Psoas muscle (tissue), 8 donors: ENCODE data around the gene UQCRH. TPM values are rescaled to one million over a fixed set of nuclear protein-coding genes. Genes with fewer than 3 reads are reported as not detected.

Source experiments
- ATAC-seq, 4 donors: fragments of 200-7000 bp; cut with Tn5 transposase; one replicate each; pipeline ENCODE4 v1.9.1; 2020; ENCODE audit warnings: moderate library complexity in 3 of 4, mild to moderate bottlenecking in 2 of 4
- DNase-seq, 2 donors: peaks; one replicate each; pipeline ENCODE4 v3.0.0-alpha.2; 2020
- H3K27ac ChIP-seq: fragments of 200-600 bp; one replicate; pipeline ENCODE4 v1.8.0; 2022
- H3K27me3 ChIP-seq, 3 donors: fragments of 200-600 bp in 1 of 3; one replicate each; pipeline versions ENCODE4 v1.6.1 to v1.8.0; 2013 to 2022; ENCODE audit warnings: low read length in 2 of 3, mild to moderate bottlenecking in 2 of 3, moderate library complexity in 1 of 3; ENCODE audit not compliant: insufficient read depth in 3 of 3
- H3K36me3 ChIP-seq, 2 donors: fragments of 200-600 bp in 1 of 2; one replicate each; pipeline versions ENCODE4 v1.6.1 to v1.8.0; 2013 to 2022; ENCODE audit warnings: low read depth in 1 of 2, mild to moderate bottlenecking in 1 of 2, moderate library complexity in 1 of 2; ENCODE audit not compliant: insufficient read depth in 1 of 2
- H3K4me1 ChIP-seq: fragments of 200-600 bp; one replicate; pipeline ENCODE4 v1.8.0; 2022
- H3K4me3 ChIP-seq: fragments of 200-600 bp; one replicate; pipeline ENCODE4 v1.8.0; 2022; ENCODE audit warnings: mild to moderate bottlenecking
- H3K9me3 ChIP-seq: fragments of 200-600 bp; one replicate; pipeline ENCODE4 v1.8.0; 2022
- CTCF ChIP-seq: fragments of 200-600 bp; IDR thresholded peaks from one replicate; pipeline ENCODE4 v1.8.0; 2022; ENCODE audit warnings: antibody characterized with exemption
- WGBS, 3 donors: extraction: QIAGEN DNeasy Blood & Tissue Kit; methylation state at CpG; one replicate each; pipeline versions ENCODE4 v1.1.6 to v1.1.7; 2013; 5-methylcytosine and 5-hydroxymethylcytosine counted together
- intact Hi-C, 2 donors: fragments of 100-400 bp; cut with DNase I; formaldehyde crosslinking; loops; one replicate each; pipeline versions ENCODE4 v1.11.0 to v1.14.2; 2022
- polyA plus RNA-seq, 3 donors: library from polyadenylated mRNA; stranded (reverse); fragments of 200-250 nt; gene quantifications; one replicate each; pipeline ENCODE4 v1.2.3, GENCODE V29; 2013
- total RNA-seq, 4 donors: library from RNA; stranded (reverse); fragmentation: NEBNext Ultra II Directional in 2 of 4; extraction: Animal tissue kit (Norgen Biotek cat#: 25700) in 2 of 4; gene quantifications; one replicate each; pipeline versions ENCODE4 v1.2.1 to v1.2.4, GENCODE V29; 2021 to 2023
- donor health status: healthy with polysubstance abuse.
- donor health status: DM: no; HTN: no; CAD: no; lungs with moderate emphysema.
- donor health status: Bipolar disorder and iron deficiency.
- donor health status: healthy.
- donor health status: DM: yes; HTN: yes; CAD: no.
- donor health status: DM: no; HTN: no; CAD: no.
- donor health status: DM: no; HTN: no; CAD: no.
- donor health status: DM: yes; HTN: yes; CAD: no.

Gene UQCRH
- total and polyA plus RNA-seq, 7 donors = 267 to 1,297 (median 440) TPM

GRCh38 chr1:46342084-46342656 is 38.7 kb downstream of the UQCRH start:
- intact Hi-C loops = no loop called here
- WGBS, 3 donors = 83 to 88% (median 84%) methylated on average over 6 of the region's 6 CpGs
- no peak for TF ChIP-seq CTCF
- Histone ChIP-seq H3K27ac (peak overlapping the region; percentile 99), H3K27me3 (no peaks in the 10 kb centered on the region), H3K9me3 (no peaks in the 10 kb centered on the region), H3K4me1 (peaks cover 8% of the 10 kb centered on the region), H3K36me3 (peaks cover 0 to 46% of the 10 kb centered on the region in 2 donors), H3K4me3 (no peak overlapping the region)
- ATAC-seq (no peak), DNase-seq (no peak)

GRCh38 chr1:46342677-46343350 is 39.3 kb downstream of the UQCRH start:
- Histone ChIP-seq H3K27ac (no peak overlapping the region), H3K36me3 (peaks cover 0 to 53% of the 10 kb centered on the region in 2 donors), H3K27me3 (no peaks in the 10 kb centered on the region), H3K4me3 (no peak overlapping the region), H3K4me1 (peaks cover 9% of the 10 kb centered on the region), H3K9me3 (no peaks in the 10 kb centered on the region)
- WGBS, 3 donors = 70 to 77% (median 74%) methylated on average over 8 of the region's 8 CpGs
- intact Hi-C loops = no loop called here
- no peak for ATAC-seq
- no peak for DNase-seq
- TF ChIP-seq CTCF = no peak

- Histone ChIP-seq H3K27ac (no peak overlapping the region), H3K4me1 (peaks cover 11% of the 10 kb centered on the region), H3K36me3 (peaks cover 0 to 55% of the 10 kb centered on the region in 2 donors), H3K27me3 (no peaks in the 10 kb centered on the region), H3K9me3 (no peaks in the 10 kb centered on the region), H3K4me3 (no peak overlapping the region)
- intact Hi-C loops = no loop called here
- no peak for TF ChIP-seq CTCF
- ATAC-seq = no peak
- DNase-seq = no peak
- 39 to 67% (median 48%) methylated on average over 4 of the region's 4 CpGs for WGBS, 3 donors
Measured at GRCh38 chr1:46343351-46343695, 39.8 kb downstream of the UQCRH start.

GRCh38 chr1:46343705-46344104 is 40.2 kb downstream of the UQCRH start:
- H3K4me1 ChIP-seq = peaks cover 11% of the 10 kb centered on the region
- no peak for ATAC-seq
- H3K36me3 ChIP-seq = peaks cover 0 to 55% of the 10 kb centered on the region in 2 donors
- H3K27me3 ChIP-seq = no peaks in the 10 kb centered on the region
- no peak overlapping the region for H3K27ac ChIP-seq
- WGBS, 3 donors = 76 to 92% (median 90%) methylated on average over 4 of the region's 4 CpGs
- no peak for TF ChIP-seq CTCF
- H3K9me3 ChIP-seq = no peaks in the 10 kb centered on the region
- intact Hi-C loops = no loop called here
- no peak for DNase-seq
- H3K4me3 ChIP-seq = no peak overlapping the region
